ENCODE data around the gene ISCU.

ISCU gene

DNA sequence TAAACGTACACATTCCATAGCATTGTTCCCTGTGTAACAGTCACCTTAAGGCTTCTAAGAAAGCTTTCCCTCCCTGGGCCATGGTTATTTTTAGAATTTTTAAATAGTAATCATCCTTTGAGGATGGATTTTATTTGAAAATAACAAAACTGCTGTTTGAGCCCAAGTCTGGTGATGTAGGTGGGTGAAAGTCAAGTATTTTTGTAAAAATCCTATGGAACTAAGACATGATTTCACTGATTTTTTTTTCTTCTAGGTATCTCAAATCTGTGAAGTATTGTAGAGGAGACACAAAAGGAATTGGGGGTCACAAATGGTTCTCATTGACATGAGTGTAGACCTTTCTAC is 1.4 kb downstream of the ISCU start:
- H3K36me3 ChIP-seq (ENCODE audit: control insufficient read depth, insufficient read depth, low read length): peaks cover 49% of the 10 kb centered on the region
- no peaks in the 10 kb centered on the region for H3K27me3 ChIP-seq (ENCODE audit: control insufficient read depth, insufficient read depth, low read length)
- no peaks in the 10 kb centered on the region for H3K9me3 ChIP-seq (ENCODE audit: control insufficient read depth, insufficient read depth, low read depth, low read length)
- H3K27ac ChIP-seq (ENCODE audit: low read depth, low read length): no peak overlapping the region
- H3K9ac ChIP-seq (ENCODE audit: low read length): no peak overlapping the region
- H3K4me3 ChIP-seq (ENCODE audit: low read depth, low read length): peak overlapping the region; percentile 97
- H3K4me1 ChIP-seq (ENCODE audit: control insufficient read depth, insufficient read depth, low read length): peaks cover 9% of the 10 kb centered on the region; the same call in 1 of the 2 replicates

DNA sequence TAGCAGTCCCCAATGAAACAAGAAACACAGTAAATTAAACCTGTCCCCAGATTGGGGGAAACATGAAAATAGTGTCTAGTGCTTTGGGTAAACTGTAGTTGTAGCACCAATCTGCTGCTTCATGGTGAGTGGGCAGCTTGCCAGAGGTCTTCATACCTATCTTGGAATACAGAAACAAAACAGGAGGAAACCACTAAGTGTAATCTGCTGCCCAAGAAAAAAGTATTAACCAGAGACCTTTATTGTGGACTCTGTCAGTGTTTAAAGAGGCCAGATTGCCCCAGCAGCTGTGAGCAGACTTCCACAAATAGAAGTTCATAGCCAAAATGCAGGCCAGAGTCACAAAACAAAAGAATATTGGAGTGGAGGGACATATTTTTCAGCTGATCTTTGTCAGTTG is 2.3 kb downstream of the ISCU start:
- Histone ChIP-seq H3K4me1 (ENCODE audit: control insufficient read depth, insufficient read depth, low read length) (peaks cover 4% of the 10 kb centered on the region; the same call in 1 of the 2 replicates), H3K9ac (ENCODE audit: low read length) (no peak overlapping the region), H3K36me3 (ENCODE audit: control insufficient read depth, insufficient read depth, low read length) (peaks cover 58% of the 10 kb centered on the region), H3K27me3 (ENCODE audit: control insufficient read depth, insufficient read depth, low read length) (no peaks in the 10 kb centered on the region), H3K27ac (ENCODE audit: low read depth, low read length) (no peak overlapping the region), H3K4me3 (ENCODE audit: low read depth, low read length) (no peak overlapping the region), H3K9me3 (ENCODE audit: control insufficient read depth, insufficient read depth, low read depth, low read length) (no peaks in the 10 kb centered on the region)

DNA sequence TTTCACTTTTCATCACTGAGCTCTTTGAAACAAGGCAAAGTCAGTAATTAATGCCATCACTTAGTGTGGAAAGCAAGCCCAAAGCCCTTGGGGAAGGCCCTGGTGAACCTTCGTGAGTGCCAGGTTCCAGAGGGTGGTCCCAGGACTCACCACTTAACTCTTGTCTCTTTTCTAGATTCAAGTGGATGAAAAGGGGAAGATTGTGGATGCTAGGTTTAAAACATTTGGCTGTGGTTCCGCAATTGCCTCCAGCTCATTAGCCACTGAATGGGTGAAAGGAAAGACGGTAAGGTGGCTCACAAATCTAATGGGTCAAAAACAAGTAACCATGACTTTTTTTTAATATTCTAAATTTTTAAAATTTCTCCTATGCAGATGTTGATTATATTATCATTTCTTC is 2.8 kb downstream of the ISCU start:
- Histone ChIP-seq H3K9ac (ENCODE audit: low read length) (no peak overlapping the region), H3K27me3 (ENCODE audit: control insufficient read depth, insufficient read depth, low read length) (no peaks in the 10 kb centered on the region), H3K4me1 (ENCODE audit: control insufficient read depth, insufficient read depth, low read length) (no peaks in the 10 kb centered on the region), H3K27ac (ENCODE audit: low read depth, low read length) (no peak overlapping the region), H3K4me3 (ENCODE audit: low read depth, low read length) (no peak overlapping the region), H3K36me3 (ENCODE audit: control insufficient read depth, insufficient read depth, low read length) (peaks cover 61% of the 10 kb centered on the region), H3K9me3 (ENCODE audit: control insufficient read depth, insufficient read depth, low read depth, low read length) (no peaks in the 10 kb centered on the region)

DNA sequence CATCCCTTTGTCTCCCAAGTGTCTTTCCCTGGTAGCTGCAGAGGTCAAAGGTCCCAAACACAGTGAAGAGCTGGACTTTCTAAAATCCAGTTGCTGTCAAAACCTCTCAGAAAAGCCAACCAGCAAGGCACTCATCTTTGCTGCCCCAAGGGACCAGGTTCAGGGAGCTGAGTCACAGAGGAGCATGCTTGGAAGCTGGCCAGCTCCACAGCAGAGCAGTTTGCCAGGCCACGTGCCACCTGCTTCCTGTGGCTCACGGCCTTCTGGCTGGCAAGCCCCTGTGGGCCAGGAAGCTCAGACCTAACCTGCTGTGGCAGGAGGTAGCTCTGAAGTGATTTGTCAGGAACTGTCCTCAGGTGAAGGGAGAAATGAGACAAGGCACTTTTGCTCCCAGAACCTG is 3.6 kb downstream of the ISCU start:
- H3K4me3 ChIP-seq (ENCODE audit: low read depth, low read length): no peak overlapping the region
- no peaks in the 10 kb centered on the region for H3K27me3 ChIP-seq (ENCODE audit: control insufficient read depth, insufficient read depth, low read length)
- H3K27ac ChIP-seq (ENCODE audit: low read depth, low read length): no peak overlapping the region
- H3K9me3 ChIP-seq (ENCODE audit: control insufficient read depth, insufficient read depth, low read depth, low read length): no peaks in the 10 kb centered on the region
- peaks cover 61% of the 10 kb centered on the region for H3K36me3 ChIP-seq (ENCODE audit: control insufficient read depth, insufficient read depth, low read length)
- H3K9ac ChIP-seq (ENCODE audit: low read length): no peak overlapping the region
- H3K4me1 ChIP-seq (ENCODE audit: control insufficient read depth, insufficient read depth, low read length): no peaks in the 10 kb centered on the region

DNA sequence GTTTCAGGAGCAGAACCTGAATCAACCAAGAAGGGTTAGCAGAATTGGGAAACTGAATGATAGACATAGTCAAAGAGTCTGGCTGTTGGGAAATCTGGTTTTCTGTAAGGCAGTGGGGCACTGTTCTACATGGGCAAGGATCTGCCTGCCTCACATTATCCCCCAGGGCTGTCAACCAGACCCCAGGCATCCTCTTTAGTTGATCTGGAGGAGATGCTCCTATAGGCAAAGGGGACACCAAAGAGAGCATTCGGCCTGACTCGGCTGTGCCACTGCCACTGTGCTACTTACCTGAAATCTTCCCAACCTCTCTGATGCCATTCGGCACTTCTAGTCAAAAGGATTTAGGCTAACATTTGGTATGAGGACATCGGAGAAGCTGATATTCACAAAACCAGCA is 4.1 kb downstream of the ISCU start:
- no peak overlapping the region for H3K4me3 ChIP-seq (ENCODE audit: low read depth, low read length)
- no peak overlapping the region for H3K9ac ChIP-seq (ENCODE audit: low read length)
- H3K9me3 ChIP-seq (ENCODE audit: control insufficient read depth, insufficient read depth, low read depth, low read length): no peaks in the 10 kb centered on the region
- no peak overlapping the region for H3K27ac ChIP-seq (ENCODE audit: low read depth, low read length)
- H3K36me3 ChIP-seq (ENCODE audit: control insufficient read depth, insufficient read depth, low read length): peaks cover 61% of the 10 kb centered on the region
- no peaks in the 10 kb centered on the region for H3K27me3 ChIP-seq (ENCODE audit: control insufficient read depth, insufficient read depth, low read length)
- no peaks in the 10 kb centered on the region for H3K4me1 ChIP-seq (ENCODE audit: control insufficient read depth, insufficient read depth, low read length)

DNA sequence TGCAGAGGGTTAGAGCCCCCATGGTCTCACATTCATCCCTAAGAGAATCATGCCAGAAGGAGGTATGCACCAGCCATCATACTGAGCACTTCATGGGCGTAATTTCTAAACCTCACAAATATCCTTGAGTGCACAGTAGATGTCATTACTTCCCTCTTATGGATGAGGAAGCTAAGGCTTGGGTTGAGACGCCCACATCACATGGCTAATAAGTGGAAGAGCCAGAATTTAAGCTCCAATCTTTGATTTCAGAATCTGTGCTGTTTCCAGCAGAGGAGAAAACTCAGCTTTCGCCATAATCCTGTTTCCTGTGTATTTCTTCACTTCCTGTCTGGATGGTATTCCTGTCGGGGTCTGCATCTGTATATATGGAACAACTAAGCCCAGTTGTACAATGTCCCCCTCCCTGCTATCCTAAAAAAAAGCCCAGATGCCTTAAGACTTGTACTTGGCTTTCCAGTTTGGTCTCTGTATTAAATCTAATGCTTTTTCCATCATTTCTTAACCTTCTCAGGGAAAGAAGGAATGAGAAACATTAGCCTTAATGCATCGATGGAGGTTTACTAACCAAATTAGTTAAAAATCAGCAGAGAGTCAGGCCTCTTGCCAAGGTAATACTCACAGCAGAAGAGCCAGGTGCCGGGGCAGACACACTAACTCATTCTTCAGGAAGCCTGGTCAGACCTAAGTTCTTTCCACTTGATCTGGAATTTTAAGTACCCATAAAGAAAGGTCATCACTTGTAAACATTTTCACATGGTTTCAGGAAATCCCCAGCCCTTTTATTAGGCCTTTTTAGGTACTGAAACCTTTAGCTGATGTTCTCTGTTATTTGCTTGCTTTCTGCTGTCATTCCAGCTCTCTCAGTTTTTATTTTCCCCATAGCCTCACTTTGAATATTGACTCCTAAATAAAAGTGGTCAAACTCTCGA is 5.3 kb downstream of the ISCU start:
- H3K27me3 ChIP-seq (ENCODE audit: control insufficient read depth, insufficient read depth, low read length): no peaks in the 10 kb centered on the region
- H3K36me3 ChIP-seq (ENCODE audit: control insufficient read depth, insufficient read depth, low read length): peaks cover 61% of the 10 kb centered on the region
- H3K9ac ChIP-seq (ENCODE audit: low read length): no peak overlapping the region
- no peak overlapping the region for H3K4me3 ChIP-seq (ENCODE audit: low read depth, low read length)
- H3K9me3 ChIP-seq (ENCODE audit: control insufficient read depth, insufficient read depth, low read depth, low read length): no peaks in the 10 kb centered on the region
- no peak overlapping the region for H3K27ac ChIP-seq (ENCODE audit: low read depth, low read length)
- H3K4me1 ChIP-seq (ENCODE audit: control insufficient read depth, insufficient read depth, low read length): no peaks in the 10 kb centered on the region

DNA sequence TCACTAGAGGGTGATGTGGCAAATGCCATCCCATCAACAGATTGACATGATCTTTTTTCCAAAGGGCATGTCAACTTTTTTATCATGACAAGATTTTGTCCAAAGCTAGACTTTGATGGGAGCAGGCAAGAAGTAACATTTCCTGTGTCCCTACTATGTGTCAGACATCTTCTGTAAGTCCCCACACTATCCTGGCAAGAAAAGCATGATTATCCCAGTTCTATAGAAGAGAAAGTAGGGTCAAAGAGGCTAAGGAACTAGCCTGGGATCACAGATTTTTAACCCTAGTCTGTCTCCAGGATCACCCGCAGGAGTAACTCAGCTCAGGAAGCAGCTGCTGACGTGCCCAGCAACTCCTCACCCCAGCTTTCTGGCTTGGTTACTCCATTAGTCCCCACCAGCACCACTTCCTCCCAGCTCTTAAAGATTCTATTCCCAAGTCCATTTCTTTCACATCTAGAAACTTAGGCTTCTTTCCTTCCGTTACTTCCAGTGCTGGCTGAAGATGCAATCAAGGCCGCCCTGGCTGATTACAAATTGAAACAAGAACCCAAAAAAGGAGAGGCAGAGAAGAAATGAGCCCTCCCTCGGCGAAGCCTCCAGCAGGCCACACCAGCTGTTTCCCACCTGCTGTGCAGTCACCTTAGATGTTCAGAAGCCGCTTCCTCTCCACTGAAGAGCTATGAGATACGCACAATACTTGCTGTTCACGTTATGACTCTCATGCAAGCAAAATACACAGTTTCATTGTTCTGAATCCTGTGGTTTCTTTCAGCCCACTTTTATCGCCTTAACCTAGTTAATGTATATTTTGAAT is 6.2 kb downstream of the ISCU start:
- H3K9me3 ChIP-seq (ENCODE audit: control insufficient read depth, insufficient read depth, low read depth, low read length): no peaks in the 10 kb centered on the region
- no peak overlapping the region for H3K4me3 ChIP-seq (ENCODE audit: low read depth, low read length)
- no peak overlapping the region for H3K9ac ChIP-seq (ENCODE audit: low read length)
- no peaks in the 10 kb centered on the region for H3K27me3 ChIP-seq (ENCODE audit: control insufficient read depth, insufficient read depth, low read length)
- H3K36me3 ChIP-seq (ENCODE audit: control insufficient read depth, insufficient read depth, low read length): peaks cover 61% of the 10 kb centered on the region
- no peaks in the 10 kb centered on the region for H3K4me1 ChIP-seq (ENCODE audit: control insufficient read depth, insufficient read depth, low read length)
- no peak overlapping the region for H3K27ac ChIP-seq (ENCODE audit: low read depth, low read length)

DNA sequence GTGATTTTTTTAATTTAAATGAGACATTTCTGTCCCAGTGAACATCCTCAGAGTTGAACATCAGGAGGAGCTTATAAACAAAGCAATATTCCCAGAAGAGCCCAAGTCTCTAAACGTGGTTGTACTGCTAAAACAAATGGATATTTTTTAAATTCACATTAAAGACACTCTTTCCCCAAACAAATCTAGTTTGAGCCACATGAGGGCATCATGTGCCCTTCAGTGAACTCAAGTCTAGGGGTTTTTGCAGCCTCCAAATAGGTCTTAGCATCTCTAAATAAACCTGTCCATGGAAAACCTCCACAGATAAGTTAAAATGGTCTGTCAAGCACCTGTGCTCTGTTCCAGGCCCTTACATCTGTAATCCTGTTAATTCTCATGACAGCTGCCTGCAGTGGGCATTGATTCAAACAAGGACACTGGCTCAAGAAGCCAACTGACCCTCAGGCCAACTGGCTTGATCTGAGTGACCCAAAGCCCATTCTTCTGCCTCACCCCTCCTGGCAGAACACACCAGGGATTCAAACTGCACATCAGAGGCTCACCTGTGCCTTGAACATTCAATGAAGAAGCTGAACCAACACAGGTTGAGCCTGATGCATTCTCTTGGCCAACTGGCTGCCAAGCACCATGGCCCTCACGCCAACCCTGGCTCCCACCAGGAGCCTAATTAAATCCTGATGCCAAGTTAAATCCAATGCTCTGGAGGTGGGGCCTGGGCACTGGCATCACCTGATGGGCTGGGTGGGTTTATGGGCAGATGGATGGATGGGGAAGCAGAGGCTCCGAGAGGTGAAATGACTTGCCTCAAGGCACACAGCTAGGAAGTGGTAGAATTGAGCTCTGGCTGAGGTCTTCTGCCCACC is 8.6 kb downstream of the ISCU start:
- Histone ChIP-seq H3K4me1 (ENCODE audit: control insufficient read depth, insufficient read depth, low read length) (no peaks in the 10 kb centered on the region), H3K9ac (ENCODE audit: low read length) (no peak overlapping the region), H3K27ac (ENCODE audit: low read depth, low read length) (no peak overlapping the region), H3K27me3 (ENCODE audit: control insufficient read depth, insufficient read depth, low read length) (no peaks in the 10 kb centered on the region), H3K9me3 (ENCODE audit: control insufficient read depth, insufficient read depth, low read depth, low read length) (no peaks in the 10 kb centered on the region), H3K36me3 (ENCODE audit: control insufficient read depth, insufficient read depth, low read length) (peaks cover 40% of the 10 kb centered on the region), H3K4me3 (ENCODE audit: low read depth, low read length) (no peak overlapping the region)

DNA sequence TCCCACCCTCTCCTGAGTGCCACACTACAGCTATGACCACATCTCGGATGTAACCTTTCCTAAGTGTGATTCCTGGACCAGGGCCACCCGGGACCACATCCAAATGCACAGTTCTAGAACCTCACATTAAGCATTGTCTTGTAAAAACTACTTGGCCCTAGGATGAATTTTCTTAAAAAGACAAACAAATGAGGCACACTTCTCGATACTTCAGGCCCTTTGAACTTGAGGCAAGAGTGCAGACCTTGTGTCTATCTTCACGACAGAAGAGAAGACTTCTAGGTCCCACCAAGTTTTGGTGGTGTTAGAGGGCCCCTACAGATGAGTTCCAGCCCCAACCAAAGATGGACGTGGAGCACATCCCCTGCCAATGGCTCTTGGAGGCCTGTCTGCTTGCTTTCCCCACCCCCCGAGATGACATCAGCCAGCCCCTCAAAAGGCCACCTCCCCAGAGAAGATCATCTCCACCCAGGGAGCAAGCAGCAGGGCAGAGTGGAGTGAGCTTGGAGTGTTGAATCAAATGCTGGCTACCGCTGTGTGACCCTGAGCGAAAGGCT is 9.3 kb downstream of the ISCU start:
- no peak overlapping the region for H3K9ac ChIP-seq (ENCODE audit: low read length)
- peaks cover 33% of the 10 kb centered on the region for H3K36me3 ChIP-seq (ENCODE audit: control insufficient read depth, insufficient read depth, low read length)
- no peak overlapping the region for H3K27ac ChIP-seq (ENCODE audit: low read depth, low read length)
- no peaks in the 10 kb centered on the region for H3K9me3 ChIP-seq (ENCODE audit: control insufficient read depth, insufficient read depth, low read depth, low read length)
- H3K27me3 ChIP-seq (ENCODE audit: control insufficient read depth, insufficient read depth, low read length): no peaks in the 10 kb centered on the region
- no peaks in the 10 kb centered on the region for H3K4me1 ChIP-seq (ENCODE audit: control insufficient read depth, insufficient read depth, low read length)
- H3K4me3 ChIP-seq (ENCODE audit: low read depth, low read length): no peak overlapping the region

DNA sequence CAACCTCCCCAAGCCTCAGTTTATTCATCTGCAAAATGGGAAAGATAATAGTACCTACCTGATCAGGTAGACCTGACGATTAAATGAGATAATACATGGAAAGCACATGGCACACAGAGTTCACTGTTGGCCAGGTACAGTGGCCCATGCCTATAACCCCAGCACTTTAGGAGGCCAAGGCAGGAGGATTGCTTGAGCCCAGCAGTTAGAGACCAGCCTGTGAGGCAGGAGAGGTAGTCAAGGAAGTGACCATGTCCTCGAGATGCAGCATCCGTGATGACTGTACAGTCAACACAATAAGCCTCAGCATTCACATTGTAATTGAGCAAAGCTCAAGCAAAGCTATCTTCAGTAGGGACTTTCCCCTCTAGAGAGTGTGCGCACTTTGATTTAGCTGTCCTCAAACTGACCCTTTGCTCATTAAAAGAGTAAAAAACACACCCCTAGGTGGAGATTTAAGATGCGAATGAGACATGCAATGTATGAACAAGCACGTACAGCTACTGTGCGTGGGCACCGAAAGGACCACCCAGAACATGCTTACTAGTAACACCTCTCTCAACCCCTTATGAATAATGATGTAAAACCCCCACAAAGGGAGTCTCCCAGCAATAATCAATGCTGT is 9.9 kb downstream of the ISCU start:
- no peak overlapping the region for H3K4me3 ChIP-seq (ENCODE audit: low read depth, low read length)

More for the DNA sequence above, 9.9 kb downstream of the ISCU start:
- no peak overlapping the region for H3K27ac ChIP-seq (ENCODE audit: low read depth, low read length)
- H3K9me3 ChIP-seq (ENCODE audit: control insufficient read depth, insufficient read depth, low read depth, low read length): no peaks in the 10 kb centered on the region
- no peaks in the 10 kb centered on the region for H3K27me3 ChIP-seq (ENCODE audit: control insufficient read depth, insufficient read depth, low read length)
- no peaks in the 10 kb centered on the region for H3K4me1 ChIP-seq (ENCODE audit: control insufficient read depth, insufficient read depth, low read length)
- H3K36me3 ChIP-seq (ENCODE audit: control insufficient read depth, insufficient read depth, low read length): peaks cover 27% of the 10 kb centered on the region
- no peak overlapping the region for H3K9ac ChIP-seq (ENCODE audit: low read length)
